ENCODE data around the gene OSBPL3. TPM values are rescaled to one million over a fixed set of nuclear protein-coding genes. Genes with fewer than 3 reads are reported as not detected.

The OSBPL3 gene
- total and polyA plus RNA-seq, 4 donors: 4.7 to 13.7 (median 5.7) TPM

GRCh38 chr7:24778543-24779282 is 201.3 kb downstream of the OSBPL3 start:
- WGBS (ENCODE audit: insufficient coverage): 92% methylated on average over 8 of the region's 9 CpGs
- Histone ChIP-seq H3K4me3 (ENCODE audit: low read depth, low read length) (no peak overlapping the region), H3K27me3 (ENCODE audit: control insufficient read depth, insufficient read depth, low read length) (no peaks in the 10 kb centered on the region), H3K9me3 (ENCODE audit: control insufficient read depth, insufficient read depth, low read length) (peaks cover 2% of the 10 kb centered on the region), H3K36me3 (ENCODE audit: control insufficient read depth, insufficient read depth, low read length) (no peaks in the 10 kb centered on the region), H3K4me1 (ENCODE audit: control insufficient read depth, insufficient read depth, low read length) (no peaks in the 10 kb centered on the region), H3K27ac (ENCODE audit: low read depth, low read length) (no peak overlapping the region)
- no peak for DNase-seq (ENCODE audit: low read depth in 4 of 6, low spot score in 6 of 6)

GRCh38 chr7:24777806-24778205 is 202.2 kb downstream of the OSBPL3 start:
- 100% methylated on average over 1 of the region's 3 CpGs for WGBS (ENCODE audit: insufficient coverage)
- Histone ChIP-seq H3K4me1 (ENCODE audit: control insufficient read depth, insufficient read depth, low read length) (no peaks in the 10 kb centered on the region), H3K27ac (ENCODE audit: low read depth, low read length) (no peak overlapping the region), H3K4me3 (ENCODE audit: low read depth, low read length) (no peak overlapping the region), H3K27me3 (ENCODE audit: control insufficient read depth, insufficient read depth, low read length) (no peaks in the 10 kb centered on the region), H3K9me3 (ENCODE audit: control insufficient read depth, insufficient read depth, low read length) (no peaks in the 10 kb centered on the region), H3K36me3 (ENCODE audit: control insufficient read depth, insufficient read depth, low read length) (no peaks in the 10 kb centered on the region)
- no peak for DNase-seq (ENCODE audit: low read depth in 4 of 6, low spot score in 6 of 6)

- Histone ChIP-seq H3K27ac (ENCODE audit: low read depth, low read length) (no peak overlapping the region), H3K9me3 (ENCODE audit: control insufficient read depth, insufficient read depth, low read length) (peaks cover 2% of the 10 kb centered on the region), H3K4me3 (ENCODE audit: low read depth, low read length) (no peak overlapping the region), H3K36me3 (ENCODE audit: control insufficient read depth, insufficient read depth, low read length) (no peaks in the 10 kb centered on the region), H3K27me3 (ENCODE audit: control insufficient read depth, insufficient read depth, low read length) (no peaks in the 10 kb centered on the region), H3K4me1 (ENCODE audit: control insufficient read depth, insufficient read depth, low read length) (no peaks in the 10 kb centered on the region)
- DNase-seq (ENCODE audit: low read depth in 4 of 6, low spot score in 6 of 6): no peak
Observed at GRCh38 chr7:24773646-24774045, 206.3 kb downstream of the OSBPL3 start.

- no peaks in the 10 kb centered on the region for H3K4me1 ChIP-seq (ENCODE audit: control insufficient read depth, insufficient read depth, low read length)
- WGBS (ENCODE audit: insufficient coverage): 60% methylated on average over 1 of the region's 2 CpGs
- DNase-seq (ENCODE audit: low read depth in 4 of 6, low spot score in 6 of 6): peak in 1 of 6 donors; percentile 68
- H3K4me3 ChIP-seq (ENCODE audit: low read depth, low read length): no peak overlapping the region
- H3K27ac ChIP-seq (ENCODE audit: low read depth, low read length): no peak overlapping the region
- no peaks in the 10 kb centered on the region for H3K27me3 ChIP-seq (ENCODE audit: control insufficient read depth, insufficient read depth, low read length)
- peaks cover 2% of the 10 kb centered on the region for H3K9me3 ChIP-seq (ENCODE audit: control insufficient read depth, insufficient read depth, low read length)
- H3K36me3 ChIP-seq (ENCODE audit: control insufficient read depth, insufficient read depth, low read length): no peaks in the 10 kb centered on the region
Observed at GRCh38 chr7:24769851-24770250, 210.1 kb downstream of the OSBPL3 start.

- DNase-seq (ENCODE audit: low read depth in 4 of 6, low spot score in 6 of 6): no peak
- Histone ChIP-seq H3K9me3 (ENCODE audit: control insufficient read depth, insufficient read depth, low read length) (peaks cover 2% of the 10 kb centered on the region), H3K27ac (ENCODE audit: low read depth, low read length) (no peak overlapping the region), H3K4me1 (ENCODE audit: control insufficient read depth, insufficient read depth, low read length) (no peaks in the 10 kb centered on the region), H3K36me3 (ENCODE audit: control insufficient read depth, insufficient read depth, low read length) (no peaks in the 10 kb centered on the region), H3K27me3 (ENCODE audit: control insufficient read depth, insufficient read depth, low read length) (no peaks in the 10 kb centered on the region), H3K4me3 (ENCODE audit: low read depth, low read length) (no peak overlapping the region)
- 60% methylated on average over 1 of the region's 9 CpGs for WGBS (ENCODE audit: insufficient coverage)
Observed at GRCh38 chr7:24769014-24769830, 210.8 kb downstream of the OSBPL3 start.

- WGBS (ENCODE audit: insufficient coverage): 68% methylated on average over 3 of the region's 9 CpGs
- no peaks in the 10 kb centered on the region for H3K27me3 ChIP-seq (ENCODE audit: control insufficient read depth, insufficient read depth, low read length)
- no peak for DNase-seq (ENCODE audit: low read depth in 4 of 6, low spot score in 6 of 6)
- H3K4me1 ChIP-seq (ENCODE audit: control insufficient read depth, insufficient read depth, low read length): no peaks in the 10 kb centered on the region
- peaks cover 2% of the 10 kb centered on the region for H3K9me3 ChIP-seq (ENCODE audit: control insufficient read depth, insufficient read depth, low read length)
- no peaks in the 10 kb centered on the region for H3K36me3 ChIP-seq (ENCODE audit: control insufficient read depth, insufficient read depth, low read length)
- H3K4me3 ChIP-seq (ENCODE audit: low read depth, low read length): no peak overlapping the region
- no peak overlapping the region for H3K27ac ChIP-seq (ENCODE audit: low read depth, low read length)
Observed at GRCh38 chr7:24767878-24768569, 212.0 kb downstream of the OSBPL3 start.

- H3K27ac ChIP-seq (ENCODE audit: low read depth, low read length): no peak overlapping the region
- no peak overlapping the region for H3K4me3 ChIP-seq (ENCODE audit: low read depth, low read length)
- H3K27me3 ChIP-seq (ENCODE audit: control insufficient read depth, insufficient read depth, low read length): no peaks in the 10 kb centered on the region
- 50% methylated on average over 3 of the region's 8 CpGs for WGBS (ENCODE audit: insufficient coverage)
- no peaks in the 10 kb centered on the region for H3K36me3 ChIP-seq (ENCODE audit: control insufficient read depth, insufficient read depth, low read length)
- no peaks in the 10 kb centered on the region for H3K4me1 ChIP-seq (ENCODE audit: control insufficient read depth, insufficient read depth, low read length)
- no peaks in the 10 kb centered on the region for H3K9me3 ChIP-seq (ENCODE audit: control insufficient read depth, insufficient read depth, low read length)
- DNase-seq (ENCODE audit: low read depth in 4 of 6, low spot score in 6 of 6): no peak
Observed at GRCh38 chr7:24764972-24765744, 214.8 kb downstream of the OSBPL3 start.

- no peaks in the 10 kb centered on the region for H3K9me3 ChIP-seq (ENCODE audit: control insufficient read depth, insufficient read depth, low read length)
- peak in 1 of 6 donors; percentile 66 for DNase-seq (ENCODE audit: low read depth in 4 of 6, low spot score in 6 of 6)
- H3K27ac ChIP-seq (ENCODE audit: low read depth, low read length): no peak overlapping the region
- H3K36me3 ChIP-seq (ENCODE audit: control insufficient read depth, insufficient read depth, low read length): no peaks in the 10 kb centered on the region
- no peaks in the 10 kb centered on the region for H3K27me3 ChIP-seq (ENCODE audit: control insufficient read depth, insufficient read depth, low read length)
- H3K4me1 ChIP-seq (ENCODE audit: control insufficient read depth, insufficient read depth, low read length): no peaks in the 10 kb centered on the region
- no CpG with 5 or more reads among the region's 1 CpG for WGBS (ENCODE audit: insufficient coverage)
- H3K4me3 ChIP-seq (ENCODE audit: low read depth, low read length): no peak overlapping the region
Observed at GRCh38 chr7:24764011-24764410, 216.0 kb downstream of the OSBPL3 start.

- no peaks in the 10 kb centered on the region for H3K9me3 ChIP-seq (ENCODE audit: control insufficient read depth, insufficient read depth, low read length)
- no peak for DNase-seq (ENCODE audit: low read depth in 4 of 6, low spot score in 6 of 6)
- peaks cover 2% of the 10 kb centered on the region for H3K4me1 ChIP-seq (ENCODE audit: control insufficient read depth, insufficient read depth, low read length)
- 12% methylated on average over 3 of the region's 5 CpGs for WGBS (ENCODE audit: insufficient coverage)
- no peak overlapping the region for H3K4me3 ChIP-seq (ENCODE audit: low read depth, low read length)
- no peaks in the 10 kb centered on the region for H3K36me3 ChIP-seq (ENCODE audit: control insufficient read depth, insufficient read depth, low read length)
- no peaks in the 10 kb centered on the region for H3K27me3 ChIP-seq (ENCODE audit: control insufficient read depth, insufficient read depth, low read length)
- no peak overlapping the region for H3K27ac ChIP-seq (ENCODE audit: low read depth, low read length)
Observed at GRCh38 chr7:24763303-24763901, 216.6 kb downstream of the OSBPL3 start.
